ENCODE measurements around the gene CAPN14. TPM values are rescaled to one million over a fixed set of nuclear protein-coding genes. Genes with fewer than 3 reads are reported as not detected.

The CAPN14 gene
- polyA plus RNA-seq, 1 of the 3 experiments (the other 2 are of a cell fraction) = 0.08 TPM

- H3K4me1 ChIP-seq (ENCODE audit: control insufficient read depth in 1 of 2, insufficient read depth in 2 of 2, low read depth in 1 of 2, low read length in 1 of 2) = no peaks in the 10 kb centered on the region; a peak in 1 of 4 replicates
- TF ChIP-seq MAX (IDR thresholded peaks at IDR 0.05; ENCODE audit: low read depth) (no peak), RCOR1 (IDR thresholded peaks at IDR 0.05; ENCODE audit: low read length) (no peak), SMC3 (IDR thresholded peaks at IDR 0.05; ENCODE audit: low read depth, low read length) (no peak), EZH2phosphoT487 (IDR thresholded peaks at IDR 0.05; ENCODE audit: borderline replicate concordance, low read depth) (no peak), MXI1 (IDR thresholded peaks at IDR 0.05; ENCODE audit: low read depth, low read length) (no peak), SIN3A (IDR thresholded peaks at IDR 0.05; ENCODE audit: borderline replicate concordance, low read depth, low read length) (no peak), FOSL2 (IDR thresholded peaks at IDR 0.05; ENCODE audit: borderline replicate concordance, low read depth) (no peak), CHD2 (IDR thresholded peaks at IDR 0.05; ENCODE audit: low read length, partially characterized antibody) (no peak), NFIC (IDR thresholded peaks at IDR 0.05; ENCODE audit: borderline replicate concordance) (no peak), TEAD4 (IDR thresholded peaks at IDR 0.05; ENCODE audit: borderline replicate concordance, insufficient read depth) (no peak), JUND (IDR thresholded peaks at IDR 0.05) (no peak), FOXM1 (IDR thresholded peaks at IDR 0.05; ENCODE audit: low read depth) (no peak), ELF1 (IDR thresholded peaks at IDR 0.05) (no peak), TAF1 (IDR thresholded peaks at IDR 0.05; ENCODE audit: borderline replicate concordance, low read depth, low read length) (no peak)
- TF ChIP-seq, protein P1, sequence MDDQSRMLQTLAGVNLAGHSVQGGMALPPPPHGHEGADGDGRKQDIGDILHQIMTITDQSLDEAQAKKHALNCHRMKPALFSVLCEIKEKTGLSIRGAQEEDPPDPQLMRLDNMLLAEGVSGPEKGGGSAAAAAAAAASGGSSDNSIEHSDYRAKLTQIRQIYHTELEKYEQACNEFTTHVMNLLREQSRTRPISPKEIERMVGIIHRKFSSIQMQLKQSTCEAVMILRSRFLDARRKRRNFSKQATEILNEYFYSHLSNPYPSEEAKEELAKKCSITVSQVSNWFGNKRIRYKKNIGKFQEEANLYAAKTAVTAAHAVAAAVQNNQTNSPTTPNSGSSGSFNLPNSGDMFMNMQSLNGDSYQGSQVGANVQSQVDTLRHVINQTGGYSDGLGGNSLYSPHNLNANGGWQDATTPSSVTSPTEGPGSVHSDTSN (IDR thresholded peaks at IDR 0.05) = no peak
- TF ChIP-seq, protein P2, sequence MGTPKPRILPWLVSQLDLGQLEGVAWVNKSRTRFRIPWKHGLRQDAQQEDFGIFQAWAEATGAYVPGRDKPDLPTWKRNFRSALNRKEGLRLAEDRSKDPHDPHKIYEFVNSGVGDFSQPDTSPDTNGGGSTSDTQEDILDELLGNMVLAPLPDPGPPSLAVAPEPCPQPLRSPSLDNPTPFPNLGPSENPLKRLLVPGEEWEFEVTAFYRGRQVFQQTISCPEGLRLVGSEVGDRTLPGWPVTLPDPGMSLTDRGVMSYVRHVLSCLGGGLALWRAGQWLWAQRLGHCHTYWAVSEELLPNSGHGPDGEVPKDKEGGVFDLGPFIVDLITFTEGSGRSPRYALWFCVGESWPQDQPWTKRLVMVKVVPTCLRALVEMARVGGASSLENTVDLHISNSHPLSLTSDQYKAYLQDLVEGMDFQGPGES (IDR thresholded peaks at IDR 0.05; ENCODE audit: low read depth, low read length) = no peak
- TF ChIP-seq, protein P3, sequence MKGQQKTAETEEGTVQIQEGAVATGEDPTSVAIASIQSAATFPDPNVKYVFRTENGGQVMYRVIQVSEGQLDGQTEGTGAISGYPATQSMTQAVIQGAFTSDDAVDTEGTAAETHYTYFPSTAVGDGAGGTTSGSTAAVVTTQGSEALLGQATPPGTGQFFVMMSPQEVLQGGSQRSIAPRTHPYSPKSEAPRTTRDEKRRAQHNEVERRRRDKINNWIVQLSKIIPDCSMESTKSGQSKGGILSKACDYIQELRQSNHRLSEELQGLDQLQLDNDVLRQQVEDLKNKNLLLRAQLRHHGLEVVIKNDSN (IDR thresholded peaks at IDR 0.05; ENCODE audit: borderline replicate concordance, low read depth) = no peak
- TF ChIP-seq, protein P4, sequence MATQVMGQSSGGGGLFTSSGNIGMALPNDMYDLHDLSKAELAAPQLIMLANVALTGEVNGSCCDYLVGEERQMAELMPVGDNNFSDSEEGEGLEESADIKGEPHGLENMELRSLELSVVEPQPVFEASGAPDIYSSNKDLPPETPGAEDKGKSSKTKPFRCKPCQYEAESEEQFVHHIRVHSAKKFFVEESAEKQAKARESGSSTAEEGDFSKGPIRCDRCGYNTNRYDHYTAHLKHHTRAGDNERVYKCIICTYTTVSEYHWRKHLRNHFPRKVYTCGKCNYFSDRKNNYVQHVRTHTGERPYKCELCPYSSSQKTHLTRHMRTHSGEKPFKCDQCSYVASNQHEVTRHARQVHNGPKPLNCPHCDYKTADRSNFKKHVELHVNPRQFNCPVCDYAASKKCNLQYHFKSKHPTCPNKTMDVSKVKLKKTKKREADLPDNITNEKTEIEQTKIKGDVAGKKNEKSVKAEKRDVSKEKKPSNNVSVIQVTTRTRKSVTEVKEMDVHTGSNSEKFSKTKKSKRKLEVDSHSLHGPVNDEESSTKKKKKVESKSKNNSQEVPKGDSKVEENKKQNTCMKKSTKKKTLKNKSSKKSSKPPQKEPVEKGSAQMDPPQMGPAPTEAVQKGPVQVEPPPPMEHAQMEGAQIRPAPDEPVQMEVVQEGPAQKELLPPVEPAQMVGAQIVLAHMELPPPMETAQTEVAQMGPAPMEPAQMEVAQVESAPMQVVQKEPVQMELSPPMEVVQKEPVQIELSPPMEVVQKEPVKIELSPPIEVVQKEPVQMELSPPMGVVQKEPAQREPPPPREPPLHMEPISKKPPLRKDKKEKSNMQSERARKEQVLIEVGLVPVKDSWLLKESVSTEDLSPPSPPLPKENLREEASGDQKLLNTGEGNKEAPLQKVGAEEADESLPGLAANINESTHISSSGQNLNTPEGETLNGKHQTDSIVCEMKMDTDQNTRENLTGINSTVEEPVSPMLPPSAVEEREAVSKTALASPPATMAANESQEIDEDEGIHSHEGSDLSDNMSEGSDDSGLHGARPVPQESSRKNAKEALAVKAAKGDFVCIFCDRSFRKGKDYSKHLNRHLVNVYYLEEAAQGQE (IDR thresholded peaks at IDR 0.05; ENCODE audit: low read depth, low read length) = no peak
- no peaks in the 10 kb centered on the region for H3F3A ChIP-seq (replicated peaks; ENCODE audit: insufficient read depth)
- WGBS (ENCODE audit: low lambda C conversion rate) = 41% methylated on average over 4 of the region's 4 CpGs
- no peaks in the 10 kb centered on the region for H3K36me3 ChIP-seq (replicated peaks in 1 of 2; ENCODE audit: control insufficient read depth in 1 of 2, insufficient read depth in 2 of 2, low read length in 1 of 2)
- no peaks in the 10 kb centered on the region for H3K9me2 ChIP-seq
- ChIA-PET POLR2A (no interaction called here), CTCF (interaction anchor here (1.0 to 1.5 kb wide), 3 partner anchors 17 to 960 kb away, joined by 3 to 4 read pairs (median 4); no protein-coding TSS in a partner anchor)
- H3K27ac ChIP-seq (ENCODE audit: low read depth in 2 of 2, low read length in 1 of 2) = no peak overlapping the region
- no peak overlapping the region for H3K9ac ChIP-seq
- H4K20me1 ChIP-seq (ENCODE audit: insufficient read depth) = no peaks in the 10 kb centered on the region
- H2AFZ ChIP-seq (ENCODE audit: low read depth) = no peak overlapping the region
- DNase-seq = no peak
- no peaks in the 10 kb centered on the region for H3K79me2 ChIP-seq (ENCODE audit: insufficient read depth)
- no peak overlapping the region for H3K4me2 ChIP-seq
- no peaks in the 10 kb centered on the region for H3K9me3 ChIP-seq
- H3K4me3 ChIP-seq (ENCODE audit: low read depth in 2 of 2, low read length in 1 of 2) = no peak overlapping the region
- peaks cover 5% of the 10 kb centered on the region; the same call in 1 of the 2 replicates for H3K27me3 ChIP-seq (ENCODE audit: insufficient read depth)
Observed at GRCh38 chr2:31199206-31199605, 18.1 kb downstream of the CAPN14 start.
